HCT116 (cell line): ENCODE data around the gene PIEZO2. TPM values are rescaled to one million over a fixed set of nuclear protein-coding genes. Genes with fewer than 3 reads are reported as not detected.

Experiments
- ATAC-seq: fragments of 200-7000 bp; cut with Tn5 transposase; 2 replicates; pipeline ENCODE4 v1.9.1; 2020; ENCODE audit warnings: mild to moderate bottlenecking, moderate library complexity
- BruUV-seq: library from RNA; stranded (reverse); fragments of 400-500 nt; replicated peaks from 2 replicates; lab custom pipeline; 2021; lab: Mats Ljungman, UMichigan
- CTCF ChIA-PET: fragments of 300-600 bp; sonication (Branson Sonifier 250); formaldehyde crosslinking; loops from one replicate; lab custom pipeline; 2021; ENCODE audit warnings: antibody characterized with exemption; lab: Charles Lee
- POLR2A ChIA-PET: fragments of 300-600, 350-600 bp; sonication (Branson Sonifier 250); formaldehyde crosslinking; loops from one replicate; lab custom pipeline; 2021; ENCODE audit warnings: antibody characterized with exemption; lab: Charles Lee
- RAD21 ChIA-PET, 2 experiments: fragments of 300-600 bp; sonication (Branson Sonifier 250); formaldehyde crosslinking; loops; one replicate each; lab custom pipeline; 2023; ENCODE audit warnings: low total read pairs in 2 of 2; ENCODE audit not compliant: uncharacterized antibody in 2 of 2, unreplicated experiment in 2 of 2, low non-redundant PET in 1 of 2; lab: Charles Lee
- DNase-seq: peaks from one replicate; pipeline ENCODE4 v3.0.0-alpha.2; 2010; ENCODE audit warnings: low read depth, low spot score
- H2AFZ ChIP-seq: fragments of 200-600 bp; shearing (Covaris generic), sonication (generic); 2 replicates; pipeline ENCODE4 v1.6.1; 2017; ENCODE audit warnings: low read depth, mixed run types, mixed read lengths, antibody characterized with exemption, low read length; ENCODE audit not compliant: poor library complexity, severe bottlenecking
- H3K27ac ChIP-seq: 2 replicates; pipeline ENCODE4 v1.5.1; 2012; ENCODE audit warnings: low read depth, low read length
- H3K27me3 ChIP-seq: fragments of 200-600 bp; sonication (generic); 2 replicates; pipeline ENCODE4 v1.6.1; 2016; ENCODE audit warnings: mixed run types, low read length, mixed read lengths; ENCODE audit not compliant: insufficient read depth
- H3K36me3 ChIP-seq, 2 experiments: fragments of 200-500 bp in 1 of 2; fragments of 200-600 bp in 1 of 2; sonication (Bioruptor generic) in 1 of 2; sonication (generic) in 1 of 2; 2 replicates each; pipeline versions ENCODE4 v1.5.1 to v1.6.1; 2014 to 2016; ENCODE audit warnings: low read length in 2 of 2, inconsistent platforms in 1 of 2, mixed read lengths in 1 of 2, mixed run types in 1 of 2; ENCODE audit not compliant: insufficient read depth in 2 of 2, control insufficient read depth in 1 of 2
- H3K4me1 ChIP-seq, 2 experiments: fragments of 200-600 bp in 1 of 2; sonication (generic) in 1 of 2; 2 replicates each; pipeline versions ENCODE4 v1.5.1 to v1.6.1; 2012 to 2017; ENCODE audit warnings: low read length in 2 of 2, inconsistent platforms in 1 of 2, mild to moderate bottlenecking in 1 of 2, mixed read lengths in 1 of 2, mixed run types in 1 of 2, moderate library complexity in 1 of 2; ENCODE audit not compliant: insufficient read depth in 2 of 2, control insufficient read depth in 1 of 2
- H3K4me2 ChIP-seq: fragments of 200-600 bp; sonication (generic); 2 replicates; pipeline ENCODE4 v1.6.1; 2017; ENCODE audit warnings: mixed run types, low read length, mixed read lengths
- H3K4me3 ChIP-seq, 2 experiments: fragments of 200-600 bp in 1 of 2; sonication (generic) in 1 of 2; replicated peaks in 1 of 2; 2 replicates each; pipeline ENCODE4 v1.5.1; 2011 to 2016; ENCODE audit warnings: low read length in 2 of 2, control low read depth in 1 of 2, low read depth in 1 of 2, mild to moderate bottlenecking in 1 of 2, mixed read lengths in 1 of 2, mixed run types in 1 of 2
- H3K79me2 ChIP-seq: fragments of 200-600 bp; sonication (generic); 2 replicates; pipeline ENCODE4 v1.6.1; 2017; ENCODE audit warnings: mild to moderate bottlenecking, mixed run types, low read length, moderate library complexity, mixed read lengths; ENCODE audit not compliant: insufficient read depth
- H3K9ac ChIP-seq: fragments of 200-600 bp; sonication (generic); 2 replicates; pipeline ENCODE4 v1.6.1; 2016; ENCODE audit warnings: low read length, mixed read lengths
- H3K9me2 ChIP-seq: fragments of 200-600 bp; sonication (generic), shearing (Covaris generic); 2 replicates; pipeline ENCODE4 v1.6.1; 2017; ENCODE audit warnings: mixed run types, mild to moderate bottlenecking, moderate library complexity; ENCODE audit not compliant: insufficient read depth
- H3K9me3 ChIP-seq, 2 experiments: fragments of 200-500 bp in 1 of 2; fragments of 200-600 bp in 1 of 2; sonication (Bioruptor generic) in 1 of 2; sonication (generic) in 1 of 2; 2 replicates each; pipeline ENCODE4 v1.6.1; 2014 to 2017; ENCODE audit warnings: low read length in 2 of 2, mixed read lengths in 2 of 2, inconsistent platforms in 1 of 2, low read depth in 1 of 2, mild to moderate bottlenecking in 1 of 2, mixed run types in 1 of 2, moderate library complexity in 1 of 2; ENCODE audit not compliant: control insufficient read depth in 1 of 2, insufficient read depth in 1 of 2
- H4K20me1 ChIP-seq: fragments of 200-600 bp; sonication (generic), shearing (Covaris generic); 2 replicates; pipeline ENCODE4 v1.6.1; 2017; ENCODE audit warnings: mixed run types, mild to moderate bottlenecking, moderate library complexity; ENCODE audit not compliant: insufficient read depth
- ATF3 ChIP-seq: IDR thresholded peaks from 2 replicates; pipeline ENCODE4 v1.6.1; 2012
- CBX3 ChIP-seq: IDR thresholded peaks from 2 replicates; pipeline ENCODE4 v1.6.1; 2012; ENCODE audit warnings: low read depth
- ELF1 ChIP-seq: IDR thresholded peaks from 2 replicates; pipeline ENCODE4 v1.6.1; 2012; ENCODE audit warnings: low read depth, borderline replicate concordance
- EZH2 ChIP-seq: fragments of 200-600 bp; sonication (generic); IDR thresholded peaks from 2 replicates; pipeline ENCODE4 v1.6.1; 2017; ENCODE audit warnings: antibody characterized with exemption, mixed run types
- EZH2phosphoT487 ChIP-seq: fragments of 200-600 bp; IDR thresholded peaks from 2 replicates; pipeline ENCODE4 v1.6.1; 2018; ENCODE audit warnings: antibody characterized with exemption, borderline replicate concordance
- FOSL1 ChIP-seq: IDR thresholded peaks from 2 replicates; pipeline ENCODE4 v1.6.1; 2012; ENCODE audit warnings: low read depth
- JUND ChIP-seq: IDR thresholded peaks from 2 replicates; pipeline ENCODE4 v1.6.1; 2012
- MAX ChIP-seq: IDR thresholded peaks from 2 replicates; pipeline ENCODE4 v1.6.1; 2012
- POLR2AphosphoS5 ChIP-seq: IDR thresholded peaks from 2 replicates; pipeline ENCODE4 v1.6.1; 2011; ENCODE audit warnings: mild to moderate bottlenecking, low read depth, low read length, moderate library complexity
- RAD21 ChIP-seq: IDR thresholded peaks from 2 replicates; pipeline ENCODE4 v1.6.1; 2012; ENCODE audit warnings: low read depth, mild to moderate bottlenecking
- REST ChIP-seq: IDR thresholded peaks from 2 replicates; pipeline ENCODE4 v1.6.1; 2012; ENCODE audit warnings: low read depth
- SIN3A ChIP-seq: IDR thresholded peaks from 2 replicates; pipeline ENCODE4 v1.6.1; 2012; ENCODE audit warnings: low read depth
- SP1 ChIP-seq: IDR thresholded peaks from 2 replicates; pipeline ENCODE4 v1.6.1; 2012; ENCODE audit warnings: low read depth
- SRF ChIP-seq: IDR thresholded peaks from 2 replicates; pipeline ENCODE4 v1.6.1; 2012; ENCODE audit warnings: low read depth
- TCF7L2 ChIP-seq: IDR thresholded peaks from 2 replicates; pipeline ENCODE4 v1.7.0; 2011; ENCODE audit warnings: borderline replicate concordance, inconsistent platforms; ENCODE audit not compliant: insufficient read depth, insufficient read length; ENCODE audit errors: extremely low read depth
- intact Hi-C: fragments of 100-400 bp; cut with micrococcal nuclease; formaldehyde crosslinking; loops from 2 replicates; pipeline ENCODE4 v1.10.0; 2022
- total RNA-seq: library from RNA; stranded (reverse); gene quantifications from one replicate; pipeline ENCODE4 v1.2.1, GENCODE V29; 2021; ENCODE audit not compliant: unreplicated experiment
- TF ChIP-seq, protein P1 (sequence below): IDR thresholded peaks from 2 replicates; pipeline ENCODE4 v1.6.1; 2011; ENCODE audit warnings: mild to moderate bottlenecking, low read length, moderate library complexity; ENCODE audit not compliant: insufficient replicate concordance; ENCODE audit errors: extremely low read depth

PIEZO2 gene
- total RNA-seq, 1 experiment from 2014 or later, result 0.34 TPM

DNA sequence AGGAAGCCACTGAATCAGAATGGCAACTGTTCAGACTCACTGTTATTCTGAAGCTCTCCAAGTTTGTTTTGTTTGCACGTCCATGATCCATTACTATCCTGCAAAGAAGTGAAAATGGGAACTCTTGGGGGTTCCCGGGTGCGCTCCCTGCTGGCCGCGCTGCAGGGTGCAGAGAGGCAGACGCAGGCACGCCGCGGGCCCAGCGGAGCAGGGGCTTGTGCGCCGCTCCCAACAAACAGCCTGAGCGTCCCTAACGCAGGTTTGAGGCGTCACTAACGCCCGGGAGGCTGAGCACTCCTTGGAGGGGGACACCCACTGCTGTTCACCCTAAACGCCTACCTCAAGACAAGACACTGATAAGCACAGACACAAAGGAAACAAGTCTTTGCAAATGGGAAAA lies 14.3 kb upstream of the PIEZO2 start (continued):
- TF ChIP-seq SIN3A (no peak), JUND (no peak), SRF (no peak), EZH2 (no peak), RAD21 (no peak)

DNA sequence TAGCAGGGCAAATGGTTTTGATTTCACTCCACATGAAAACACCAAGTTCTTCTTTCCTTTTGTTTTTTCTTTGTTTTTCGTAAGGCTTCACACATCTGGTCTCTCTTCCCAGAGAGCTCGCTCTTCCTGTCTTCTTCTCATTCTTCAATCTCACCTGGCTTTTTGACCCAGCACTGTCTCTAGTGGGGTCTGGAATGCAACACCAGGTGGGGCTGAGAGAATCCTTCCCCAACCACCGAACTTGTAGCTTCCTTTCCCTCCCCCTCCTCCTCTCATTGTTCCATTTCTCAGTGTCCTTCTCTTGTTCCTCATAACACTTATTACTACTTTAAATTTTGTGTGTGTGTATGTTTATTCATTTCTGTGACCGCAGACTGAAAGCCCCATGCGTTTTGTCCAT lies 13.5 kb upstream of the PIEZO2 start:
- H3K27ac ChIP-seq, result no peak overlapping the region
- ChIA-PET POLR2A (no interaction called here), CTCF (interaction anchor here (1.0 kb wide), 1 partner anchor 391 kb away, joined by 3 read pairs; no protein-coding TSS in a partner anchor), RAD21 (no interaction called here)
- no peaks in the 10 kb centered on the region for H4K20me1 ChIP-seq
- H3K9me2 ChIP-seq, result no peaks in the 10 kb centered on the region
- ATAC-seq (no peak), DNase-seq (no peak)
- H3K36me3 ChIP-seq, result no peaks in the 10 kb centered on the region
- BruUV-seq, result no TSS peak
- no peaks in the 10 kb centered on the region for H3K79me2 ChIP-seq
- no peaks in the 10 kb centered on the region for H3K9me3 ChIP-seq
- no peak overlapping the region for H3K4me2 ChIP-seq
- H3K4me3 ChIP-seq, result no peak overlapping the region
- H3K27me3 ChIP-seq, result peaks cover 11% of the 10 kb centered on the region
- intact Hi-C loops, result loop anchor here (10.0 kb wide), 1 partner anchor 222 kb away; no protein-coding TSS in a partner anchor
- TF ChIP-seq FOSL1 (no peak), ELF1 (no peak), SP1 (no peak), EZH2 (no peak), MAX (no peak), TCF7L2 (no peak), CBX3 (no peak), POLR2AphosphoS5 (no peak), REST (no peak), ATF3 (no peak), EZH2phosphoT487 (no peak), SRF (no peak)
- TF ChIP-seq, protein P1, sequence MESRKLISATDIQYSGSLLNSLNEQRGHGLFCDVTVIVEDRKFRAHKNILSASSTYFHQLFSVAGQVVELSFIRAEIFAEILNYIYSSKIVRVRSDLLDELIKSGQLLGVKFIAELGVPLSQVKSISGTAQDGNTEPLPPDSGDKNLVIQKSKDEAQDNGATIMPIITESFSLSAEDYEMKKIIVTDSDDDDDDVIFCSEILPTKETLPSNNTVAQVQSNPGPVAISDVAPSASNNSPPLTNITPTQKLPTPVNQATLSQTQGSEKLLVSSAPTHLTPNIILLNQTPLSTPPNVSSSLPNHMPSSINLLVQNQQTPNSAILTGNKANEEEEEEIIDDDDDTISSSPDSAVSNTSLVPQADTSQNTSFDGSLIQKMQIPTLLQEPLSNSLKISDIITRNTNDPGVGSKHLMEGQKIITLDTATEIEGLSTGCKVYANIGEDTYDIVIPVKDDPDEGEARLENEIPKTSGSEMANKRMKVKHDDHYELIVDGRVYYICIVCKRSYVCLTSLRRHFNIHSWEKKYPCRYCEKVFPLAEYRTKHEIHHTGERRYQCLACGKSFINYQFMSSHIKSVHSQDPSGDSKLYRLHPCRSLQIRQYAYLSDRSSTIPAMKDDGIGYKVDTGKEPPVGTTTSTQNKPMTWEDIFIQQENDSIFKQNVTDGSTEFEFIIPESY, result no peak
- H3K9ac ChIP-seq, result no peak overlapping the region
- no peaks in the 10 kb centered on the region for H3K4me1 ChIP-seq
- H2AFZ ChIP-seq, result no peak overlapping the region
